GM11168 (cell line): ENCODE measurements around the gene ZNF23.

Source experiments
- in situ Hi-C: fragments of 300-500 bp; cut with MboI; formaldehyde crosslinking; loops from one replicate; pipeline ENCODE4 v1.12.0; 2022; ENCODE audit warnings: low sequenced_read_pairs; ENCODE audit not compliant: unreplicated experiment

Gene ZNF23

GRCh38 chr16:71404364-71404763 lies 57.7 kb downstream of the ZNF23 start:
- in situ Hi-C loops: no loop called here

GRCh38 chr16:71402674-71403073 lies 59.4 kb downstream of the ZNF23 start:
- in situ Hi-C loops: no loop called here

- in situ Hi-C loops: no loop called here
These were observed 60.0 kb downstream of the ZNF23 start for GRCh38 chr16:71402007-71402406.

GRCh38 chr16:71399801-71400563 lies 62.1 kb downstream of the ZNF23 start:
- in situ Hi-C loops: no loop called here
